RWPE2 (cell line): ENCODE measurements around the gene ARHGEF5.

Source experiments
- ATAC-seq: fragments of 200-7000 bp; cut with Tn5 transposase; 3 replicates; pipeline ENCODE4 v1.9.1; 2021; ENCODE audit warnings: low read depth
- DNase-seq: peaks from one replicate; pipeline ENCODE4 v3.0.0-alpha.2; 2020; ENCODE audit warnings: low spot score
- H3K27ac ChIP-seq: fragments of 450-650 bp; 2 replicates; pipeline ENCODE4 v1.5.1; 2017; ENCODE audit warnings: mild to moderate bottlenecking; ENCODE audit not compliant: poor library complexity, severe bottlenecking
- H3K27me3 ChIP-seq: fragments of 250-450 bp; sonication (Bioruptor Pico); 2 replicates; pipeline ENCODE4 v1.5.1; 2021; ENCODE audit warnings: mild to moderate bottlenecking, moderate library complexity; ENCODE audit not compliant: insufficient read depth, poor library complexity, severe bottlenecking
- H3K36me3 ChIP-seq: fragments of 250-450 bp; sonication (Bioruptor Pico); 2 replicates; pipeline ENCODE4 v1.5.1; 2020; ENCODE audit warnings: low read depth, mild to moderate bottlenecking, moderate library complexity
- H3K4me1 ChIP-seq: fragments of 250-450 bp; sonication (Bioruptor Pico); 2 replicates; pipeline ENCODE4 v1.5.1; 2021; ENCODE audit warnings: mild to moderate bottlenecking, moderate library complexity; ENCODE audit not compliant: insufficient read depth, poor library complexity, severe bottlenecking
- H3K4me3 ChIP-seq: fragments of 250-450 bp; sonication (Bioruptor Pico); 2 replicates; pipeline ENCODE4 v1.5.1; 2021; ENCODE audit warnings: mild to moderate bottlenecking, moderate library complexity; ENCODE audit not compliant: severe bottlenecking
- H3K9me3 ChIP-seq: fragments of 250-450 bp; sonication (Bioruptor Pico); 2 replicates; pipeline ENCODE4 v1.5.1; 2021; ENCODE audit warnings: mild to moderate bottlenecking, moderate library complexity; ENCODE audit not compliant: severe bottlenecking
- TF ChIP-seq, protein P1 (sequence below): fragments of 450-650 bp; IDR thresholded peaks from one replicate; pipeline ENCODE4 v1.5.1; 2017; ENCODE audit warnings: mild to moderate bottlenecking, moderate library complexity; ENCODE audit not compliant: poor library complexity, severe bottlenecking

The ARHGEF5 gene

DNA sequence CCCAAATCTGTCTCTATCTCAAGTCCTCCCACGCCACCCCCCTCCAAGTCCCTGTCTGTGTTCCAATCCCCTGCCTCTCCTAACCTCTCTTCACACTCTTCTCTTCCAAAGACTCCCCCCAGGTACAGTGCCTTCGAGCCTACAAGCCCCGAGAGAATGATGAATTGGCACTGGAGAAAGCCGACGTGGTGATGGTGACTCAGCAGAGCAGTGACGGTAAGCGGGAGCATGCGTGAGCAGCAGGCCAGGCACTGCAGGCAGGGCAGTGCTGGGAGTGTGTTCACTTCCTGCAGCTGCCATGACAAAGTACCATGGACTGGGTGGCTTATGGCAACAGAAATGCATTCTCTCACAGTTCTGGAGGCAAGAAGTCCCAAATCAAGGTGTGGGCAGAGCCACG, 23.4 kb downstream of the ARHGEF5 start:
- TF ChIP-seq, protein P1, sequence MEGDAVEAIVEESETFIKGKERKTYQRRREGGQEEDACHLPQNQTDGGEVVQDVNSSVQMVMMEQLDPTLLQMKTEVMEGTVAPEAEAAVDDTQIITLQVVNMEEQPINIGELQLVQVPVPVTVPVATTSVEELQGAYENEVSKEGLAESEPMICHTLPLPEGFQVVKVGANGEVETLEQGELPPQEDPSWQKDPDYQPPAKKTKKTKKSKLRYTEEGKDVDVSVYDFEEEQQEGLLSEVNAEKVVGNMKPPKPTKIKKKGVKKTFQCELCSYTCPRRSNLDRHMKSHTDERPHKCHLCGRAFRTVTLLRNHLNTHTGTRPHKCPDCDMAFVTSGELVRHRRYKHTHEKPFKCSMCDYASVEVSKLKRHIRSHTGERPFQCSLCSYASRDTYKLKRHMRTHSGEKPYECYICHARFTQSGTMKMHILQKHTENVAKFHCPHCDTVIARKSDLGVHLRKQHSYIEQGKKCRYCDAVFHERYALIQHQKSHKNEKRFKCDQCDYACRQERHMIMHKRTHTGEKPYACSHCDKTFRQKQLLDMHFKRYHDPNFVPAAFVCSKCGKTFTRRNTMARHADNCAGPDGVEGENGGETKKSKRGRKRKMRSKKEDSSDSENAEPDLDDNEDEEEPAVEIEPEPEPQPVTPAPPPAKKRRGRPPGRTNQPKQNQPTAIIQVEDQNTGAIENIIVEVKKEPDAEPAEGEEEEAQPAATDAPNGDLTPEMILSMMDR, result no peak
- peaks cover 38% of the 10 kb centered on the region for H3K36me3 ChIP-seq
- no peaks in the 10 kb centered on the region for H3K9me3 ChIP-seq
- no peaks in the 10 kb centered on the region for H3K4me1 ChIP-seq
- ATAC-seq (no peak), DNase-seq (no peak)
- no peak overlapping the region for H3K4me3 ChIP-seq
- no peaks in the 10 kb centered on the region for H3K27me3 ChIP-seq
- H3K27ac ChIP-seq, result no peak overlapping the region

DNA sequence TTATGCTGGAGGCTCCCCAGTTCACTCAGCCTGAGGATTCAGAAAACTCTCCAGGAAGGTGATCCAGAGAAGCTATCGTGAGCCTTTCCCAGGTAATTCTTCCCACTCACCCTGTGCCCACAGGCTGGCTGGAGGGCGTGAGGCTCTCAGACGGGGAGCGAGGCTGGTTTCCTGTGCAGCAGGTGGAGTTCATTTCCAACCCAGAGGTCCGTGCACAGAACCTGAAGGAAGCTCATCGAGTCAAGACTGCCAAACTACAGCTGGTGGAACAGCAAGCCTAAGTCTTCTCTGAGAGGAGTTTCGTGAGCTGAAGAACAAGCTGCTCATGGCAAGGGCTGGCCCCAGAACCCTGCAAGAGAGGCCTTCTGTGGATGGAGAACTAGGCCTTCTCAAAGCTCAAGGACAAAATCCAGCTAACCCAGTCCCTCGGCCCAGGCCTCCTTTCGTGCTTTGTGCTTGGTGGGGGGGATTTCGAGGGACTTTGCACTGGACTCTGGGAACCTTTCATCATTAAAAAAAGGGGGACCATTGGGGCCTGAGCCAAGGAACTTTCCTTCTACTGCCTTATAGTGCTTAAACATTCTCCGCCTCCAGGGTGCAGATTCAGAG, 24.7 kb downstream of the ARHGEF5 start:
- ATAC-seq, result no peak
- Histone ChIP-seq H3K27ac (no peak overlapping the region), H3K4me1 (peaks cover 11% of the 10 kb centered on the region), H3K4me3 (no peak overlapping the region), H3K9me3 (no peaks in the 10 kb centered on the region), H3K27me3 (no peaks in the 10 kb centered on the region), H3K36me3 (peaks cover 38% of the 10 kb centered on the region)
- DNase-seq, result no peak
- TF ChIP-seq, protein P1, result no peak

DNA sequence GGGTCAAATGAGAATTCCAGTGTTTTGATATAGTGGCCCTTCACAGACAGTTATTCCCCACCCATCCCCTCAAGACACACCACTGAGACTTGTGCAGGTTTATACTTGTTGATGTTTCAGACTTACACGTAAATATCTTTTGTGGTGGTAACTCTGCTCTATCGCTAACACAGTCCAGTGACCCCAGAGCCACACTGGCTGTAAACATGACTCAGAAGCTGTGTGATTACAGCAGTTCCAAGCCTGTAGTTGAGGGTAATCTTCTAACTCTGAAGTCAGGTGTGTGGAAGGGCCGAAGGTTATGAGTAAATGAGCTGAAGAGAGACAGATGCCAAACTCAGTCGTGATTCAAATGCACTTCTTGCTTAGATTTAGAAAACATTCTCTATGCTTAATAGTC, 28.9 kb downstream of the ARHGEF5 start:
- H3K9me3 ChIP-seq, result no peaks in the 10 kb centered on the region
- no peak overlapping the region for H3K4me3 ChIP-seq
- H3K4me1 ChIP-seq, result peaks cover 14% of the 10 kb centered on the region
- DNase-seq, result no peak
- peaks cover 19% of the 10 kb centered on the region for H3K36me3 ChIP-seq
- no peaks in the 10 kb centered on the region for H3K27me3 ChIP-seq
- TF ChIP-seq, protein P1, result no peak
- ATAC-seq, result peak; percentile 83
- peak overlapping the region; percentile 45 for H3K27ac ChIP-seq

DNA sequence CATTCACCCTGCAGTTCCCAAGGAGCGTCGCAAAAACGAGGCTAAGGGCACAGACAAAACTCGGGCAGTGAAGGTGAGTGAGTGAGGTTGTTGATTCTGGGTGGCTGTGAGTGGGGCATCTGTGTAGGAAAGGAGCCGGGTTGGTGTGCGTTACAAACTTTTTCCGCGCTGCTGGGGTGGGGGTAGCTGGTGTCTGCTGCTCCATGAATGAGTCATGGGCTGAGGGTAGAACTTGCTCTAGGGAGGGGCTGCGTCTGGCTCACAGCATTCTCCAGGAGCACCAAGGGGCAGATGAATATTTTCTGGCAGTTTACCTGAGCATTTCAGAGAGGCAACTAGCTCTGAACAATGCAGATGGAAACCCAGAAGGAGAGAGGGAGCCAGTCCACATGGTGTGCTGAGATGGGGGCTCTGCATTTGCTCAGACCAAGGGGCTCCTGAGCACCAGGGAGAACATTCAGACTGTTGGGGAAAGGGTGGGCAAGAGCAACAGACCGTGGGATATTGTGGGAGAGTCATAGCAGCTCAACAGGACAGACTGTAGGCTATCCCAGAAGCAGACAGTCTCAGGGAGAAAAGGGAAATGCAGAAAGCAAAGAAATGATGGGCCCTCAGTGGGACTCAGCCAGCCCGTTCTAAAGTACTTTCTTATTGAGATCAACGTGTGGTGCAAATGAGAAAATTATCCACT, 29.5 kb downstream of the ARHGEF5 start:
- Histone ChIP-seq H3K9me3 (no peaks in the 10 kb centered on the region), H3K27me3 (no peaks in the 10 kb centered on the region), H3K4me3 (no peak overlapping the region), H3K27ac (peak overlapping the region; percentile 45), H3K36me3 (peaks cover 12% of the 10 kb centered on the region), H3K4me1 (peaks cover 14% of the 10 kb centered on the region)
- ATAC-seq, result peak; percentile 90
- no peak for DNase-seq
- TF ChIP-seq, protein P1, result no peak

DNA sequence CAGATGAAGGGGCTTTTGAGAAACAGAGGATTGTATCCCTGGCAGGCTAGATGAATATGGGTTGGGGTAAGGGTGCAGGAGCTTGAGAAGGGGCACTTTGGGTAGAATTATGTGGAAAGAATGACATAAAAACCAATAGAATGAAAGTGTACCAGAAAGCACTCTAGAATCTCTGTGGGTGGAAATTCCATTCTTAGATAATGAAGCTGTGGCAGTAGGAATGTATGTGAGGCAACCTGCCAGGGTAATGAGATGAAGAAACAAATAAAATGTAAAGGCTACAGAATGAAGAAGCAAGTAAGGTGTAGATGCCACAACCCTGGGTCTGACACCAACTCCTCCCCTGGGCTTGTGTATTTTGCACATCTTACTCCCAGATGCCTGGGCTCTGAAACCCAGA, 31.5 kb downstream of the ARHGEF5 start:
- H3K9me3 ChIP-seq, result no peaks in the 10 kb centered on the region
- H3K4me1 ChIP-seq, result peaks cover 14% of the 10 kb centered on the region
- no peaks in the 10 kb centered on the region; the same call in 1 of the 2 replicates for H3K36me3 ChIP-seq
- DNase-seq (no peak), ATAC-seq (no peak)
- no peak overlapping the region for H3K27ac ChIP-seq
- H3K4me3 ChIP-seq, result no peak overlapping the region
- H3K27me3 ChIP-seq, result no peaks in the 10 kb centered on the region
- TF ChIP-seq, protein P1, result no peak
